Upper lobe of left lung (tissue), 4 donors: ENCODE results near the gene CHST7.

ENCODE experiments used
- EP300 ChIP-seq, 4 donors: sonication (generic); formaldehyde crosslinking; IDR thresholded peaks; one replicate each; pipeline ENCODE4 v1.5.1; 2017; ENCODE audit warnings: antibody characterized with exemption in 4 of 4, control low read depth in 2 of 4
- POLR2A ChIP-seq, 4 donors: fragments of 450-650 bp; IDR thresholded peaks; one replicate each; pipeline ENCODE4 v1.5.1; 2016 to 2017; ENCODE audit warnings: antibody characterized with exemption in 4 of 4, mild to moderate bottlenecking in 2 of 4
- POLR2AphosphoS5 ChIP-seq, 2 donors: sonication (generic); formaldehyde crosslinking; IDR thresholded peaks; one replicate each; pipeline ENCODE4 v1.5.1; 2017; ENCODE audit warnings: antibody characterized with exemption in 2 of 2
- TF ChIP-seq, protein P1 (sequence below), 6 experiments: fragments of 450-650 bp in 4 of 6; fragments of 200-600 bp in 2 of 6; sonication (generic) in 2 of 6; IDR thresholded peaks; one replicate each; pipeline ENCODE4 v1.5.1; 2016 to 2019; ENCODE audit warnings: antibody characterized with exemption in 6 of 6

GRCh38 chrX:46621572-46621971 lies 48.0 kb downstream of the CHST7 start:
- TF ChIP-seq, protein P1, sequence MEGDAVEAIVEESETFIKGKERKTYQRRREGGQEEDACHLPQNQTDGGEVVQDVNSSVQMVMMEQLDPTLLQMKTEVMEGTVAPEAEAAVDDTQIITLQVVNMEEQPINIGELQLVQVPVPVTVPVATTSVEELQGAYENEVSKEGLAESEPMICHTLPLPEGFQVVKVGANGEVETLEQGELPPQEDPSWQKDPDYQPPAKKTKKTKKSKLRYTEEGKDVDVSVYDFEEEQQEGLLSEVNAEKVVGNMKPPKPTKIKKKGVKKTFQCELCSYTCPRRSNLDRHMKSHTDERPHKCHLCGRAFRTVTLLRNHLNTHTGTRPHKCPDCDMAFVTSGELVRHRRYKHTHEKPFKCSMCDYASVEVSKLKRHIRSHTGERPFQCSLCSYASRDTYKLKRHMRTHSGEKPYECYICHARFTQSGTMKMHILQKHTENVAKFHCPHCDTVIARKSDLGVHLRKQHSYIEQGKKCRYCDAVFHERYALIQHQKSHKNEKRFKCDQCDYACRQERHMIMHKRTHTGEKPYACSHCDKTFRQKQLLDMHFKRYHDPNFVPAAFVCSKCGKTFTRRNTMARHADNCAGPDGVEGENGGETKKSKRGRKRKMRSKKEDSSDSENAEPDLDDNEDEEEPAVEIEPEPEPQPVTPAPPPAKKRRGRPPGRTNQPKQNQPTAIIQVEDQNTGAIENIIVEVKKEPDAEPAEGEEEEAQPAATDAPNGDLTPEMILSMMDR (IDR thresholded peaks at IDR 0.05) = no peak
- TF ChIP-seq POLR2A (IDR thresholded peaks at IDR 0.05) = no peak
- TF ChIP-seq EP300 (IDR thresholded peaks at IDR 0.05) = no peak
- no peak for TF ChIP-seq POLR2AphosphoS5 (IDR thresholded peaks at IDR 0.05)
